HG02938 (cell line): ENCODE data around the gene SEMA6D.
"Not testable (repeated sequence)": the region's sequence is repeated elsewhere in the genome, so short reads cannot be mapped to it uniquely, and the experiment has no call there.

ENCODE experiments used
- ATAC-seq: cut with Tn5 transposase; IDR thresholded peaks from one replicate; pipeline ENCODE4 v1.9.1; 2021; ENCODE audit warnings: mild to moderate bottlenecking, moderate library complexity; ENCODE audit not compliant: unreplicated experiment

The SEMA6D gene

DNA sequence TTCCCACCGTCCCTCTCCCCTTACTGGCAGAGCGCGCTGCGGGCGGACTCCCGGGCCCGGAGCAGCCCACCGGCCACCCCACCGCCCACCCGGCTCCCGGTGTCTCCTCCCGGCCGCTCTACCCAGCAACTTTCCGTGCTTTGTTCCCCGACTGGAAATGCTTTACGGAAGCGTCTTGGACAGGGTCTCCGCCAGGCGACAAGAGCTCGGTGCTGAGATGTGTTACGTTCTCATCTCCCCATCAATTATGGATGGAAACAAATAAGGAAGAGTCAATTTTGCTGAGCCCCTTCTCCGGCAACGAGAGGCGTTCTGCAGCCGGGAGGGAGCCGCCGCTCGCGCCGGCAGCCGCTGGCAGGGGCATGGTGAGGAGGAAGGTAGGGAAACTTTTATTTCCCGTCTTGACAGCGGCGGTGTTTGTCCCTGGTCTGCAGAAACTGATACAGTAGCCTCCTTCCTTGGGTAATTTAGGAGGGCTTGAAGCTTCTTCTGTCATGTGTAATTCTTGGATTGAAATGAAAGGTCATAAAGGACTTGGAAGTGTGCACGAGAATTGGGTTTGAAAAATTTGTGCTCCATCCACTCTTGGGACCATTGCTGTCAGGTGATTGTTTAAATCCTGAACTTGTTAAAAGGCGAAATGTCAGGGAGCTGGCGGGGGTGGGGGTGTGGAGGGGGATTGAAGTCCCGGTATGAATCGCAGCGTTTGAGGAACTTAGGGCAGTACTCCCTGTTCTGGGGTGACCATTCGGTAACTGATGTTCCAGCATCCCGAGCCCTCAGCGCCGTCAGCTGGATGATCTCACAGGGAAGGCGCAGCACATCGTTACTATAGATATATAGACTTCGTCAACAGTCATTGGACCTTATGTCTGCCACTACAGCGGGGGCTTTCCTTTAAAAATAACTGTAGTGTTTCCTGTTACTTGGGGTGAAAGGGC is 1.5 kb downstream of the SEMA6D start:
- ATAC-seq, result no peak

DNA sequence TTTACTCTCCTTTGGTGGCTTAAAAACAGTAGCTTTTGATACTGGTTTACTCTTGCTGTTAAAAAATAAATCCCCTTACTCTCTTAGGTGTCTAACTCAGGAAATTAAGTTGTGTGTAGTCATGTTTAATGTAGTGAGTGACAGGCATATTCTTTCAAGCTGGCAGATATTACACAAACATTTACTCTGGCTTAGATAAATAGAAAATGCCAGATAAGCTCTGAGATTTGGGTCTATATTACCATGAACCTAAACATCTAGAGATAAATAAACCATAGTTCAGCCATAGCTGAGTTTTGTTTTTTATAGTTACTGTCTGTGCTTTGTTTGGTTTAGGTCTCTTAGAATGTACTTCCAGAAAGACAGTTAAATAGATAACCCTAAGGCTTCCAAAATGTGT is 2.4 kb downstream of the SEMA6D start:
- ATAC-seq, result no peak

DNA sequence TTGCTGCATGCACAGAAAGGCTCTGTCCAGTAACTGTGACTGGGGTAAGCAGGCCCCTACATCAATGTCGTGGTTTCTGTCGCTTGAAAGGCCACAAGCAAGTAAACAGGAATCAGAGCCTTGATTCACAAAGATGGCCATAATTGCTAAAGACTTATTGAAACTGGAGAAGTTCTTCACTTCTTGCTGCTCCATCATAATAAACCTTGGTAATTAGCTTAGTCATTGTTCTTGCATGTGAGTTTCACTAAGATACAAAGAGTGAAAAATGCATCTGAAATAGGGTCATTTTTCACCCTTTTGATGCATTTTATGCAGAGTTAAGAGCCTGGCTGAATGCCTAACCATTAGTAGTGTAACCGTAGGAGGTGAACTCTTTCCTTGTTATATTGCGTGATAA is 3.2 kb downstream of the SEMA6D start:
- ATAC-seq, result no peak

DNA sequence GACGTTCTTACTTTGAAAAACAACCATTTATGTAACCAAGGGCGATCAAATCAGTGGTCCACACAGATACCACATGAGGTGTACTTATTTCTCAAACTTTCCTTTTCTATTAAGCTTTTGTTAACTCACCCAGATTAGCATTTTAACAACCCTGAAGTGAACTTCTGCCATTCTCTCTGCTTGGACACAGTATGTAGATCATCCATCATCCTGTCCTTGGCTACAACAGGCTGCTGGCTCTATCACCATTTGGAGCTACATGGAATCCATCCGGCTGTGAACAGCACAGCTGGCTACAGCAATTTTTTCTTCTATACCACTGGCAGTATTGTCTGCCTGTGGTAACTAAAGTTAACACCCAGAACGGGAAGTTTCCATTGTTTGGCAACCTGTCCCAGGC is 4.4 kb downstream of the SEMA6D start:
- no peak for ATAC-seq

DNA sequence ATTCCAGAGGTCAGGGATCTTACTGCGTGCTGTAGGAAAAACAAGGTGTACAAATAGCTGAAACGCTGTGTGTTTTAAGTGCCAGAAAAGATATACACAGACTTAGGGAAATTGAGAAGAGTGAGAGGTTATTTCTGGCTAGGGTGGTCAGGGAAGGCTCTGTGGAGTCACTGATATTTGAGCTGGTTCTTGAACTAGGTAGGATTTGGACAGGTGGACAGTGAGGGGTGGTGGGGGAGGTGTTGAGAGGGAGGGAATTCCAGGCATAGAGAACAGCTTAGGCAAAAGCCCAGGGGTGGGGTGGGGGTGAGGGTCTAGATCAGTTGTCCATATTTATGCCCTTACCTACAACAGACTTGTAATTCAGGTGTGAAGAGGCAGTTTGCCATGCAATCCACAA is 7.0 kb downstream of the SEMA6D start:
- ATAC-seq, result no peak

DNA sequence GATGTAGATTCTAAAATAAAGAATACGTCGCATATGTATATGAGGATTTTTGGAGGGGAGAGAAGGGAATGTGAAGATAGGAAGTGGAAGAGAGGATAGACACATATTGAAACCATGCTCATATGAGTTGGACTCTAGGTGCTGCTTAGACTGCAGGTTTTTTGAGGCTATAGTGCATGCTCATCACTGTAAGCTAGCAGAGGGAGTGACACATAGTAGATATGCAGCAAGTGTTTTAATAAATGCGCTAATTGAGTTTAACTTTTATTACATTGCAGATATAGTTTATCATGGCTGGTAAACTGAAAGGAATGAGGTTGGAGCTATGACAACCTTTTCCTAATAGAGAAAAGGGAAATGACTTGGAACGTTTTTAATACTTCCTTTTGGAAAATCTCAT is 7.7 kb downstream of the SEMA6D start:
- no peak for ATAC-seq

DNA sequence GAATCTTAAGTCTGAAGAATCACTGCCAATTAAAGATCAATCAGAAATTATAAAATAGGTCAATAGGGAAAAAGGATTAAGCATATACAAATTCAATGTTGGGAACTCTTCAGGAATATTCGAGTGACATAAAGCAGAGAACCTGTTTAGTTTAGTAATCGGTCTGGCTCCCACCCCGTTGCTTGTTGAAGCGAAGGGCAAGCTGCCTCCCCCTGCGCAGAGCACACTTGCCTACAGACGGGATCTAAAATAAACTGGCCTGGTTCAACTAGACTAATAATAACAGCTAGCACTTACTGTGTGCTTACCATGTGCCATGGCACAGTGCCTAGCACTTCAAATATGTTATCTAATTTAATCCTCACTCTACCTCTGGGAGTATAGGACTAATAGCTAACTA is 8.6 kb downstream of the SEMA6D start:
- no peak for ATAC-seq

DNA sequence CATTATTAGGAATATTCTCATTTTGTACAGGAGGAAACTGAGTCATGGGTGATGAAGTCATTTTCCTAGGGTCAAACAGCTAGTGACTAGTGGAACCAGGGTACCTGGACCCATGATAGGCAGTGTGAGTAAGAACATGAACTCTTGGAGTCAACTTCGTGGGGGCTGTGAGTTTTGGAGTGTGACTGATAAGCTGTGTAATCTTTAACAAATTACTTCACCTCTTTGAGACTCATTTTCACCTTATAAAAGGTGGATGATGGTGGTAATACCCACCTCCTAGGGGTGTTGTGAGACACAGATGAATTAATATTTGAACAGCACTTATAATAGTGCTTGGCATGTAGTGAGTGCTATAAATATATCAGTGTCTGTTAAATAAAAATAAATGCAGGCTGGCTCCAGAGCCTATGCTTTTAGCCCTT is 9.1 kb downstream of the SEMA6D start:
- no peak for ATAC-seq

DNA sequence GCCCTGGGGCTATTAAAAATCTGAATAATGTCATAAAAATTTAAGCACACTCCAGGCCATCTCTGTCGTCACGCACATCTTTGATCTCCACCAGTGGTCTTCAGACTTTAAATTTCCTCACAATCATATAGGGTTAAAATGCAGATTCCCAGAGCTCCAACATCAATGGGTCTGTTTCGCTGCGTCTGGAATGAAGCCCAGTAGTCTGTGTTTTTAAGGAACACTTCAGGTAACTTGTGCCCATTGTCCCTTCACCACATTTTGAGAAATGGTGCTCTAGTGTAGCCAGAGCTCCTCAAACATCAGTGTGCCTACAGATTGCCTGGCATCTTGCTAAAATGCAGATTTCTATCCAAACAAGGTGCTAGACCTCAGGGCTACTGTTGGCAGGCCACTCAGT is 9.8 kb downstream of the SEMA6D start:
- no peak for ATAC-seq

DNA sequence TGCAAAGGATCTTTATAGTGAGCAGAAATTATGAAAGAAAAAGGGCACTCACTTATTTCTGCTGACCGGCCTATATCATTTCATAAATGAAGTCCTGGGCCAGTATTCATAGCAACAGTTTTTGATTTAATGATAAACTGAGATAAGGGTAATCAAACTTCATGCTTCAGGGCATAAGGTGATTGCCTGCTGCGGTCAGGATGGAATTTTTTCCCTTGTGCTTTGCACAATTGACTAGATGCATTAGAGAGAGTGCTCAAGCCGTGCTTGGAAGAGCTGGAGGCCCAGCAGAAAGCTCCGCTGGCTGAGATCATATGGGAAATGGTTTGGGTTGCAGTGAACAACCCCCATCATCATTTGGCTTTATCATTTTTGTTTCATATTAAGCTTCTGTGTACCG is 10.4 kb downstream of the SEMA6D start:
- ATAC-seq, result no peak

DNA sequence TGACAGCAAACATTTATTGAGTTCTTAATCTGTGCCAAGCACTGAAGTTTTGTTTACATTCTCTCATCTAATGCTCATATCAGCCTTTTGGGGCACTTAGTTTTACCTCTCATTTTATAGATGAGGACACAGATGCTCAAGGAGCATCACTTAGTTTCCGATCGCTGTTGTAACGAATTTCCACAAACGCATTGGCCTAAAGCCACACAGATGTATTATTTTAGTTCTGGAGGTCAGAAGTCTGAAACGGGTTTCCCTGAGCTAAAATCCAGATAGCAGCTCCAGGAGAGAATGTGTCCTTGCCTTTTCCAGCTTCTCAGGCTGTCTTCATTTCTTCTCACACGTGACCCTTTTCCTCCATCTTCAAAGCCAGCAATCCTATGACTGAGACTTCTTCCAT is 11.1 kb downstream of the SEMA6D start:
- no peak for ATAC-seq

DNA sequence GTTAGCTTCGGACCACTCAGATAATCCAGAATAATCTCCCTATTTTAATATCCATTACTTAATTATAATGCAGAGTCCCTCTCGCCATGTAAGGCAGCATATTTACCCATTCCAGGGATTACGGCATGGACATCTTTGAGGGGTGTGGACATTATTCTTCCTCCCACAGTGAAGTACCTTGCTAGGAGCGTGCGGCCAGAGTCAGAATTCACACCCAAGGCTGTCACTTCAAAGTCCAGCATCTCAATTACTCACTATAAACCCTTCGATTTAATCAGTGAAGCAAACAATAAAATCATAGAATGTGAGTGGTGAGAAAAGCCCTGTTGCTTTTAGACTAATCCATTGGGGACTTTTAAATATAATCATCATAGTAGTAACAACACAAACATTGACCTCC is 11.6 kb downstream of the SEMA6D start:
- no peak for ATAC-seq

DNA sequence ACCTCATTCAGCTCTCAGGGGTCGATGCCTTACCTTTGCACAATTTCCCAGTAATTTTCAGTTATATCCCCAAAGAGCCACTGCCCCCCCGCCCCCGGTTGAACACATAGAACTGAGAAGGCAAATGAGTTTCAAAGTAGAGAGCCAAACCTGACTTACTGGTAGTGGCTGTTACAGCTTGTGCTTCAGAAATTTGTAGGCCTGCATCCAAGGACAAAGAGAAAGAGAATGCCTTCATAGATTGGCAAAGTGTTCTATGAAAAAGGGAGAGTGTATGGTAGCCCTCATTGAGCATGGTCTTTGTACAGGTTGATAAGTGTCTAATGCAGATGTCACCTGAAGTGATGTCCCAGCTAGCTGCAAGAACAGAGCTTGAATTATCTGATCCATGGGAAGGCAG is 13.9 kb downstream of the SEMA6D start:
- ATAC-seq, result no peak

DNA sequence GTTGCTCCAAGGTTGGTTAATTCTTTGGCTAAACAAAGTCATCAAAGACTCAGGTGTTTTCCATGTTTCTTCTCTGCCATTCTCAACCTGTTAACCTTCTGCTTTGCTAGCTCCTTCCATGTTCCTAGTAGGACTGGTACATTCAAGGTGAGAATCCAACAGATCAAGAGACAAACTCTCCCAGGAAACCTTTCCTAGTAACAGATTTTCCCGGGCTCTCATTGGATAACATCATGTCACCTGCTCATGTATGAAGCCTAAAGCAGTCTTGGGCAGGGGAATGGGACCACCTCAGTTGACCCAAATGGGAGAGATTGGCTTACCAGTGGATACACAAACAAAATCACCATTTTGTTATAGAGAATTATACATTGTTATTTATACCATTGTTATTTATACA is 14.9 kb downstream of the SEMA6D start:
- no peak for ATAC-seq

DNA sequence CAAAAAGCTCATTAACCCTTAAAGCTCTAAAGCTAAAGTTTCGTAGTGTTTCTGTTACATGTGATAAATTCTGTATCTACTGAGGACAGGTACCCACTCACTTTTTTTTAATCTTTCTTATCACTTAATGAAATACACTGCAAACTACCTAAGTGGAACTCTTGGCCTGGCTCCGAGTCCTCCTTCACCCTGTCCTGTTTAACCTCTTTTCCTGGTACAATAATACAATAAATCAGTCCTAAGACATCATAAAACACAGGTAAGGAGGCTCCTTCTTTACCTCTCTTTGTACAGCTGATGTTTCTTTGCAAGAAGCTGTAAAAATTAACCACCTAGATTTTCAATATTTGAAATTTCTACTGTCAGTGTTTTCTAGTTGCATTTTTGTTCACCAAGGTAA is 15.8 kb downstream of the SEMA6D start:
- ATAC-seq, result no peak

DNA sequence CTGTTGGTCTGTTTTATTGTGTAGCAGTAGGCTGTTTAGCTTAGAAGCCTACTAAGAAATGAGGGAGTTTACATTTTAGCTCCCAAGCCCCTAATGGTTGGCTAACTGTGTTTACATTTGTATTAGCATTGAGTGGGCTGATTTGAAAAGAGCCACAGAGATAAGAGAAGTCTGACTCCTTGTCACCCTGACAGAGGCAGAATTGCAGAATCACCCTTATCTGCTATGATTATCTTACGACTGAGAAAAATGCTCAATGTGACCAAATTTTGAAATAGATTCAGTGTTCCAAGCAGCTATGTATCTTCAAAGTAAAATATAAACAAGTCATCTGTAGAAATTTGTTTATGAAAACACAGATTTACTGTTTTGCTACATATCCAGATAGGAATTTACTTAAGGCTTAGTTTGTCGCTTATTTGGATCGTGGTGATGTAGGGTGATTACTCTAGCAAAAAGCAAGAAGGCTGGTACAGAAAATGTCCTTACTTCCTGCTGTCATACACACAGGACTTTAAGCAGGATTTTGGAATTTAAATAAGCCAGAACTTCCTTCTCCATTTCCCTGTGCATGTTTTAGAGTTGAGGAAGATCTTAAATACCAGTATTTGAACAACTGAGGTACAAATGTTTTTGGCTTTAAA is 19.0 kb downstream of the SEMA6D start:
- no peak for ATAC-seq

DNA sequence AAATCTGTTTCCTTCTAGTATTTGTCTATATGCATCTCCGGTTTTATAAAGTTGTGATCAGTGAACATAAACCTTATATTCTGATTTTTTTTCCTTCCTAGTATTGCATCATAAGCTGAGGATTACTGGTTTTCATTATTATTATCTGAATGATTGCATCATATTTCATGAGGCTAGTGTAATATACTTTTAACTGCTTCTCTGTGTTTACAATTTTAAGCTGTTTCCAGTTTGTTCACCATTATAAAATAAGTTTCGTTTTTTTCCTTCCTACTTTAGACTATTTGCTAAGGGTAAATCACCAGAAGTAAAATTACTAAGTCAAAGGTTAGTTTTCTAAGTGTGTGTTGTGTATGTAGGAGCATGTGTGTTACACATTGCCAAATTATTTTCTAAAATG is 20.2 kb downstream of the SEMA6D start:
- no peak for ATAC-seq

DNA sequence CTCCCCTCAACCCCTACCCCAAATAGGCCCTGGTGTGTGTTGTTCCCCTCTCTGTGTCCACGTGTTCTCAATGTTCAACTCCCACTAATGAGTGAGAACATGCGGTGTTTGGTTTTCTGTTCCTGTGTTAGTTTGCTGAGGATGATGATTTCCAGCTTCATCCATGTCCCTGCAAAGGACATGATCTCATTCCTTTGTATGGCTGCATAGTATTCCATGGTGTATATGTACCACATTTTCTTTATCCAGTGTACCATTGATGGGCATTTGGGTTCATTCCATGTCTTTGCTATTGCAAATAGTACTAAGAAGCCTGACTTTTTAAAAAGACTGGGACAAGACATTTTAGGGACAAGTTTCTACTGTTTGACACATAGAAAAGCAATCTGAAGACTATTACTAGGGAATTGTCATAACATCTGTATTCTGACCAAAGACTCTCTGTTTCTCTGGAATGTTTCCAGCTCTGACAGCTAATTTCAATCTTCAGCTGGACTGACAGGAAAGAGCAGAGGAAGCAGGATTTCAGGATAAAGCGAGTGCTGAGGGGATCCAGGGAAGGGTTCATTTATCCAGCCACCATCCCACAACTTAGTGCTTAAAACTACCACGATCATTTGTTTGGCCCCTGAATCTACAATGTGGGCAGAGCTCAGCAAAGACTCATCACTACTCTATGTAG is 21.0 kb downstream of the SEMA6D start:
- ATAC-seq, result not testable (repeated sequence)

DNA sequence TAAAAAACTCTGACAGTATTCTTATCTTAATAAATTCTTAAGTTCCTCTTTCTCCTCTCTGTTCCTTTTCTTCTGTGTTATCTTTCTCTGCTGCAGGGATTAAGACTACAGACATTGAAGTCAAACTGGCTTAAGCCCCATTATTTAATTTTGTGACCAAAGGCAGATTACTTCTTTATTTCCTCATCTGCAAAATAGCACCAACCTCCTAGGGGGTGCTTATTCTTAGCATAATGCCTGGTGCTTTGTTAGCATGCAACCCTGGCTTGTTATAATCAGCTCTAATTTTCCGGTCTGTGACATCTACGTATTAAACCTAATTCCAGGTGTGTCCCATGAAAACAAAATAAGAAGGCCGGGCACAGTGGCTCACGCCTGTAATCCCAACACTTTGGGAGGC is 23.8 kb downstream of the SEMA6D start:
- ATAC-seq, result no peak

DNA sequence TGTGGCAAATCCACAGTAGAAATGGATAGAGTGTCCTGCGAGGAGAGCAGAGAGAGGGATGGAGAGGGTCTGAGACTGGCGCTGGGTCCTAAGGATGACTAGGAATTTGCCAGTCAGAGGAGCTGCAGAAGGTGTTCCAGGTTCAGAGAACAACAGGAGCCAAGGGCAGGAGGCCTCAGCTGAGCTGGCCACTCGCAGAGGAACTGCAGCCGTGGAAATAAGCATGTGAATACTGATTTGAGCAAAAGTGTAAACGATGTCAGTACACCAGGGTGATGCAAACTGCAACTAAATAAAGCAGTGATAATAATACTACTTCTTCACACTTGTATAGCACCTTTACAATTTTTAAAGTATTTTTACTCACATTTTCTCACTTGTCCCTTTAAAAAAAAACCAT is 24.6 kb downstream of the SEMA6D start:
- ATAC-seq, result no peak

DNA sequence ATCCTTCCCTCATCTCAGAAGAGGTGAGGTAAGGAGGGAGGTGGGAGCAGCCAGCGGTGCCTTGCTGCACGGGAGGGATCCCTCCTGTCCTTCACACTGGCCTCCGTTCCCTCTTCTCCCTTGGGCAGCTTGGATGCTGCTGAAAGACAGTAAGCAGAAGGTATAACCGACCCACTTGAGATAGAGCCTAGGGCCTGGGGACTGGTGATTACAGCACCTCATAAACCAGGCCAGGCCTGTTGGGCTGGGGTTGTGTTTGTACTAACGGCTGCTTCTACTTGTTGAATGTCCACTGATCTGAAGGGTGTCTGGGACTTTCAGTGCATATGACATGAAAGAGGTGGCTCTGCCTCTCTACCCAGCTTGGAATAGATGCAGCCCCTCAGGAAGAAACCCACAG is 25.0 kb downstream of the SEMA6D start:
- ATAC-seq, result no peak

DNA sequence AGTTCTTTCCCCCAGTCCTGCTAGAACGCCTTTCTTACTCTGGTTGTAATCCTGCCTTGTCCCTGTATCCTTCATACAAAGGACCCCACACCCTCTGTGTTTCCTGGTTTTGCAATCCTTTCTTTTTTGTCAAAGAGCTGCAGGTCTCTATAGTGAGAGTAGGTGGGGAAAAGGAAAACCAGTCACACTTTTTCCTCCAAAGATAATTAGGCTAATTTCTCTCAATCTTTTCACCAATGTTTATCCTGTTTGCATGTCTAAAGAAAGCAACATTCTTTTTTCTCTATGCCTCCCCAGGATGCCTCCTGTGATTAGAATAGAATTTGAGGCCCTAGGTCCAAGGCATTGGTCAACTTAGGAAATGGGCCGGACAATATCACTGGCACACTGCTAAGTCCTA is 25.4 kb downstream of the SEMA6D start:
- no peak for ATAC-seq
